Myocyte (in vitro differentiated cells): Measurements from ENCODE around the gene RABGAP1L. TPM values are rescaled to one million over a fixed set of nuclear protein-coding genes. Genes with fewer than 3 reads are reported as not detected.
"Not testable (repeated sequence)": the region's sequence is repeated elsewhere in the genome, so short reads cannot be mapped to it uniquely, and the experiment has no call there.

Experiments
- DNase-seq: peaks from one replicate; pipeline ENCODE4 v3.0.0-alpha.2; 2012; ENCODE audit warnings: low read depth
- total RNA-seq: library from RNA; depleted of rRNA; stranded (reverse); fragments of >200 nt; gene quantifications from 2 replicates; pipeline ENCODE4 v1.2.3, GENCODE V29; 2014

RABGAP1L gene
- total RNA-seq, 1 donor from 2014 or later, result 12.9 TPM

GRCh38 chr1:174153085-174153824 is 6.1 kb upstream of the RABGAP1L start:
- no peak for DNase-seq

DNA sequence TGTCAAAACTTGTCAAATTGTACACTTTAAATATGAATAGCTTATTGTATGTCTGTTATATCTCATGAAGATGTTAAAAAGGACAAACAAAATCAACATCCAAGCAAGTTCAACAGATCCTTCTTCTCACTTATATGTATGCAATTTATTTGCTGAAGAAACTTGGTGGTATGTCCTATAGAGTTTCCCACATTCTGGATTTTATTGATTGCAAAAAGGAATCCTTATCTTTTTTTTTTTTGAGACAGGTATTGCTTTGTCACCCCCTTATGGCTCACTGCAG is 5.6 kb upstream of the RABGAP1L start:
- DNase-seq, result no peak

DNA sequence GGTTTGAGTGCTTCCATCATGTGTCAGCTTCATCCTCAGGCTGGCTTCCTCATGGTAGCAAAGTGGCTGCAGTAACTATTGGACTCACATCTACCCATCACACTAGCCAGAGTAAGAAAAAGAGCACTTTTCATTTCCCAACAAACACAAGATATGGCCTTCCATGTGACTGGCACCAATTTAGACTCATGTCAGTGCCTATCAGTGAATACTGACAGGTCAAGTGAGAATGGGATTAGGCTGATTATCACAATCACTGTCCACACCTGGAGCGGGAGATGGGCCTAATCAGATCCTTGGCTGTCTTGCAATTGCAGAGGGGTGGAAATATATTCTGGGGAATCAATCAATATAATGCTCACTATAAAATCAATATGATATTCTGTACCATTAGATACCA is 2.9 kb upstream of the RABGAP1L start:
- DNase-seq, result no peak

- no peak for DNase-seq
These were observed 2.0 kb upstream of the RABGAP1L start for GRCh38 chr1:174157157-174157806.

GRCh38 chr1:174158767-174159251 is 511 bp upstream of the RABGAP1L start:
- no peak for DNase-seq

GRCh38 chr1:174160109-174160473 is 771 bp downstream of the RABGAP1L start:
- DNase-seq, result peak; percentile 24

- no peak for DNase-seq
These were observed 1.3 kb downstream of the RABGAP1L start for GRCh38 chr1:174160603-174161002.

DNA sequence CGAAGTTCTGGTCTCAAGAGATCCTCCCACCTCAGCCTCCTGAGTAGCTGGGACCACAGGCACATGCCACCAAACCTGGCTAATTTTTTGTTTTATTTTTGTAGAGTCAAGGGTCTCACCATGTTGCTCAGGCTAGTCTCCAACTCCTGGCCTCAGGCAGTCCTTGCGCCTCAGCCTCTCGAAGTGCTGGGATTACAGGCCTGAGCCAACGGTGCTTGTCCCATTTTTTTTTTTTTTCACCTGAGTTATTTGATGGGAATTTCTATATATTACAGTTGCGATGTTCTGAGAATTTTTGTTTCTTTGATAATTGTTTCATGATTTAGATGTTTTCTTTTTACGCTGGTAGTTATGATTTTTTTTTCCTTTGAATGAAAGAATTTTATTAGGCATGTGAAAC is 2.5 kb downstream of the RABGAP1L start:
- no peak for DNase-seq

DNA sequence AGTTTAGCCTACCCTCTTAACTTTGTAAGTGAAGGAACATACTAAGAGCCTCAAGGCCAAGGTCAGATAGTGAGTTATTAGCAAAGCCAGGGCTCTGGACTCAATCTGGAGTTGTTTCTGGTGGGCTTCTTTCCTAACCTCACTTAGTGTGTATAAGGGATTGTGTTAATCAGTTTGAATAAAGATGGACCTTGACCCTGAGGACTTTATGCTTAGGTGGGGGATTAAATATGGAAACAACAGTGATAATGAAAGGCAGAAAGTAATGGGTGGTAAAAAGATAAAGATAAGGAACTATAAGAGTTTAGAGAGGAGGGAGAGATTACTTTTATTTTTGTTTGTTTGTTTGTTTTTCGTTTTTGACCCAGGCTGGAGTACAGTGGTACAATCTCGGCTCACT is 5.5 kb downstream of the RABGAP1L start:
- DNase-seq, result no peak

GRCh38 chr1:174165471-174166137 is 6.3 kb downstream of the RABGAP1L start:
- peak; percentile 3 for DNase-seq

GRCh38 chr1:174166530-174167264 is 7.4 kb downstream of the RABGAP1L start:
- DNase-seq, result no peak

GRCh38 chr1:174167265-174167803 is 8.0 kb downstream of the RABGAP1L start:
- DNase-seq, result no peak

DNA sequence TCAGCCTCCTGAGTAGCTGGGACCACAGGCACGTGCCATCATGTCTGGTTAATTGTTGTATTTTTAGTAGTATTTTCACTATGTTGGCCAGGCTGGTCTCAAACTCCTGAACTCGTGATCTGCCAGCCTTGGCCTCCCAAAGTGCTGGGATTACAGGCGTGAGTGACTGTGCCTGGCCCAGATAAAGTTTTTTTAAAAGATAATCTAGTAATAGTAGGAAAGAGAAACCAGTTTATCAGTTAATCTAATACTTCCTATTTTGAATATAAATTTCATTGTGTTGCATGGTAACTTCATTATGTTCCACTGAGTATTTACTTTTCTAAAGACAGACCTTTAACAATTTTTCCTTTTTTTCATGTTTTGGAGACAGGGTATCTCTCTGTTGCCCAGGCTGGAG is 10.0 kb downstream of the RABGAP1L start:
- no peak for DNase-seq

DNA sequence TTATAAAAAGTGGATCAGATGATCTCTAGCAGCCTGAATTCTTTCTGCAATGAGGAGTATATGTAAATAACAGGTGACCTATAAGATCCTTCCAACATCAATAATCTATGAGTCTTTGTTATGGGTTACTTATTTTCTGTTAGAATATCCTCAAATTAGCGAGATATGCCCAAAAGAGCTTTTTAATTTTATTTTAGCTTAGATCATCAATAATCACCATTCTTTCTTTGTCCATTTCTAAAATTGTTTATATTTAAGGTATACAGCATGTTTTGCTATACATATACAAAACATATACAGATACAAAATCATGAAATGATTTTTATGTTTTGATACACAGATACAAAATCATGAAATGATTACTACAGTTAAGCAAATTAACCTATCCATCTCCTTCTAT is 11.8 kb downstream of the RABGAP1L start:
- no peak for DNase-seq

DNA sequence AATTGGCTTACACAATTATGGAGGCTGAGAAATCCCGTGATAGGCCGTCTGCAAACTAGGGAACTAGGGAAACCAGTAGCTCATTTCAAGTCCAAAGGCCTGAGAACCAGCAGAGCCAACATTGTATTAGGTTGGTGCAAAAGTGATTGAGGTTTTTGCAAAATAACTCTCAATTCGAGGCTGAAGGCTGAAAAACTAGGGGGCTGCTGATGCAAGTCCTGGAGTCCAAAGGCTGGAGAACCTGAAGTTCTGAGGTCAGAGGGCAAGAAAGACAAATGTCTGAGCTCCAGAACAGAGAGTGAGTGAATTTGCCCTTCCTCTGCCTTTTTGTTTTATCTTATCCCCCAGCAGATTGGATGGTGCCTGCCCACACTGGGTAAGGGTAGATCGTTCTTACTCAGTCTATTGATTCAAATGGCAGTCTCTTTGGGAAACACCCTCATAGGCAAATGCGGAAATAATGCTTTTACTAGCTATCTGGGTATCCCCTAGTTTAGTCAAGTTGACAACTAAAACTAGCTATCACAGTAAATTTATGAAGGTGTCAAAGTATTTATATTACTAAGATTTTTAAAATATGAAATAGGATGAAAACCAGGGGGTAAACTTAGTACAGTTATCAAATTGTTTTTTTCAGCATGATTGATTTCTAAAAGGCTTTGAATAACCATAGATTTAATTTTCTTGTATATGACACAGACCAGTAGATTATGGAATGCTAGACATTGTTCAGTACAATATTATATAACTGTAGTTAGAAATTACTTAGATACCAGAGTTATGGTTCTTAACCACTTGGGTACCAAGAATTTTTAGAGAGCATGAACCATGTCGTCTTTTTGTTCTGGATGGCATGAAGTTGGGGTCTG is 15.4 kb downstream of the RABGAP1L start:
- DNase-seq, result no peak

DNA sequence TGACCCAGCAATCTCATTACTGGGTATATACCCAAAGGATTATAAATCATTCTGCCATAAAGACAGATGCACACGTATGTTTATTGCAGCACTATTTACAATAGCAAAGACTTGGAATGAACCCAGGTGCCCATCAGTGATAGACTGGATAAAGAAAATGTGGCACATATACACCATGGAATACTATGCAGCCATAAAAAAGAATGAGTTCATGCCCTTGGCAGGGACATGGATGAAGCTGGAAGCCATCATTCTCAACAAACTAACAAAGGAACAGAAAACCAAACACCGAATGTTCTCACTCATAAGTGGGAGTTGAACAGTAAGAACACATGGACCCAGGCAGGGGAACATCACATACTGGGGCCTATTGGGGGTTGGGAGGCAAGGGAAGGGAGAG is 19.1 kb downstream of the RABGAP1L start:
- not testable (repeated sequence) for DNase-seq

DNA sequence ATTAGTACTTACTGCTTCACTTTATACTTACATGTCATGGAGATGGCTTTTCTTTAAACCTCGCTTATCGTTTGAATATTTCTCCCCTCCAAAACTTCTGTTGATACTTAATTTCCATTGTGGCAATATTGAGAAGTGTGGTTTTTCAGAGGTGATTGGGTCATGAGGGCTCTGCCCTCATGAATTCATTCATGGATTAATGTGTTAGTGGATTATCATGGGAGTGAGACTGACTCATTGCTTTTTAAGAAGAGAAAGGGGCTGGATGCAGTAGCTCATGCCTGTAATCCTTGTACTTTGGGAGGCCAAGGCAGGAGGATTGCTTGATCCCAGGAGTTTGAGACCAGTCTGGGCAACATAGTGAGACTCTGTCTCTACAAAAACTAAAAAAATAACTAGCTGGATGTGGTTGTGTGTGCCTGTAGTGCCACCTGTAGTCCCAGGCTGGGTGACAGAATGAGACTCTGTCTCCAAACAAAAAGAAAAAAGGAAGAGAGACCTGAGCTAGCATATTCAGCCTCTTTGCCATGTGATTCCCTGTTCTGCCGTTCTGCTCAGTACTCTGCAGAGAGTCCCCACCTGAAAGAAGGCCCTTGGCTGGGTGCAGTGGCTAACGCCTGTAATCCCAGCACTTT is 30.2 kb downstream of the RABGAP1L start:
- DNase-seq, result no peak

DNA sequence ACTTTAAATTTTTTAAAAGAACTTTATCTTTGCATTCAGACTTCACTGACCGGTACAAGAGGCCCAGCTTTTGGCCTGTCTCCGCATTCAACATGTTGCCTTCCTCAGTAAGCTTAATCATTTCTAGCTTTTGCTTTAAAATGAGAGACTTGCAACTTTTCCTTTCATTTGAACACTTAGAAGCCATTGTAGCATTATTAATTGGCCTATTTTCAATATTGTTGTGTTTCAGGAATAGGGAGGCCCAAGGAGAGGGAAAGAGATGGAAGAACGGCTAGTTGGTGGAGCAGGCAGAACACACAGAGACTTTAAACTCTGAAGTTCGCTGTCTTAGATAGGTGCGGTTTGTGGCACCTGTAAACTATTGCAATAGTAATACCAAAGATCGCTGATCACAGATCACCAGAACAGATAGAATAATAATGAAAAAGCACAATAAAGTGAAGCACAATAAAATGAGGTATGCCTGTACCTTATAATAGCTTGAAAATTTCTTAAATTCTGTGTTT is 31.4 kb downstream of the RABGAP1L start:
- DNase-seq, result no peak

GRCh38 chr1:174191349-174191862 is 32.1 kb downstream of the RABGAP1L start:
- no peak for DNase-seq

- DNase-seq, result no peak
These were observed 35.1 kb downstream of the RABGAP1L start for GRCh38 chr1:174194461-174194860.
